Hepatocyte (in vitro differentiated cells): Measurements from ENCODE around the gene PHF3.

ENCODE experiments used
- CTCF ChIP-seq: fragments of 200-600 bp; sonication (generic); IDR thresholded peaks from 2 replicates; pipeline ENCODE4 v1.5.1; 2016; ENCODE audit warnings: antibody characterized with exemption, mild to moderate bottlenecking; ENCODE audit not compliant: poor library complexity
- EZH2 ChIP-seq: fragments of 200-600 bp; sonication (generic); IDR thresholded peaks from 2 replicates; pipeline ENCODE4 v1.6.1; 2016; ENCODE audit warnings: antibody characterized with exemption, mild to moderate bottlenecking, borderline replicate concordance
- EZH2phosphoT487 ChIP-seq: fragments of 200-600 bp; sonication (generic); IDR thresholded peaks from one replicate; pipeline ENCODE4 v1.6.1; 2018; ENCODE audit warnings: antibody characterized with exemption, mild to moderate bottlenecking, low read depth, moderate library complexity; ENCODE audit not compliant: unreplicated experiment, severe bottlenecking

GRCh38 chr6:63683071-63683603 is 47.5 kb downstream of the PHF3 start:
- TF ChIP-seq CTCF (no peak), EZH2 (no peak), EZH2phosphoT487 (no peak)
